ENCODE data around the gene SESN3. TPM values are rescaled to one million over a fixed set of nuclear protein-coding genes. Genes with fewer than 3 reads are reported as not detected.
"Not testable (repeated sequence)": the region's sequence is repeated elsewhere in the genome, so short reads cannot be mapped to it uniquely, and the experiment has no call there.

The SESN3 gene
- total RNA-seq, 1 experiment from 2014 or later, result 12.6 TPM

DNA sequence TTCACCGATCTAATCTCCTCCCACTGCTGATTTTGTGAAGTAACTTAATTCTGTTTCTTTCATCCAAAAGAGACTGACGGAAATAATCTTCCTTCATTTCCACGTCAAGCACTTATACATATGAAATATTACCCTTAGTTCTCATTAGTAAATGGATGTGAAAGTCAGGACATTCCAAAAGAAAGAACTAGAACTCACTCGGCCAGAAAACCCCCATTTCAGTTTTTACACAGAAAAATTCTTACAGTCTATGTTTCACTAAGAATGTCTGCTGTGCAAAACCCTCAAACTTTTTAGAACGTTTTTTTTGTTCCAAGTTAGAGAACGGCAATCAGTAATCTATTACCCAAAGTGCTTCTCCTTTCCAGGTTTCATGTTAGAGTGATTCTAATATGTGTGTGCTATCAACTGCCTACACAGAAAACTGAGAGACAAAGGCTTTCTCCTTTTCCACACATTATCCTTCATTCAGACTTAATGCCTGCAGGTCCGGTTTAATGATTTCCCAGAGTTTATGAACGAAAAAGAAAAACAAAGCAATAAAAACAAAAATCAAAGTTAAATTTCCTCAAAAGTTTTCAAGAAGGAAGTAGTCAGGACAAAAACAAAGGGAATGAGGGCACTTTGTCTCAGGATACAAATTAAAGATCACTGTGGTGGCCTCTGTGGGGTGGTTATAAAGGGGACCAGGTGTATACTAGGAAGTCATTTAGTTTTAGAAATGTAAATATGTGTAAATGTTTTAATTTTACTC, 11.3 kb upstream of the SESN3 start:
- Histone ChIP-seq H3K27me3 (ENCODE audit: control insufficient read depth, insufficient read depth, low read length) (no peaks in the 10 kb centered on the region), H3K4me3 (ENCODE audit: insufficient read depth, low read depth, low read length) (no peak overlapping the region), H3K36me3 (replicated peaks; ENCODE audit: control insufficient read depth, insufficient read depth, low read length) (no peaks in the 10 kb centered on the region)
- no peak for DNase-seq

DNA sequence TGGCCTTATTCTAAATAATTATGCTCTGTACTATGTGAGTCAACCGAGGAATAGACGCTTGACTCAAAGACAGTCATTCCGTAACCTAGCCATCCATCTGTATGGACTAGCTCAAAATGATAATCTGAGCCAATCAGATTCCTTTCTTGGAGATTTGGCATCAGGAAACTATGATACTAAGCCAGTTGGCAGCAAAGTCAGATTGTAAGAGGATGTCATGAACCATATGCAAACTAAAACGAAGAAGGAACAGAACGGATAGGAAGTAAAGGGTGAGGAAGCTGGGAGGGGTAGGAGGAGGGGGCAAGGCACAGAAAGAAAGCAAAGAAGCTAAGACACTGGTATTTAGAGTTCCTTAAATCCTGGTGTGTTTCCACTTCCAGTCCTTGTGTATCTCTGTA, 10.7 kb upstream of the SESN3 start:
- H3K4me3 ChIP-seq (ENCODE audit: insufficient read depth, low read depth, low read length), result no peak overlapping the region
- H3K36me3 ChIP-seq (replicated peaks; ENCODE audit: control insufficient read depth, insufficient read depth, low read length), result no peaks in the 10 kb centered on the region
- H3K27me3 ChIP-seq (ENCODE audit: control insufficient read depth, insufficient read depth, low read length), result no peaks in the 10 kb centered on the region
- no peak for DNase-seq

DNA sequence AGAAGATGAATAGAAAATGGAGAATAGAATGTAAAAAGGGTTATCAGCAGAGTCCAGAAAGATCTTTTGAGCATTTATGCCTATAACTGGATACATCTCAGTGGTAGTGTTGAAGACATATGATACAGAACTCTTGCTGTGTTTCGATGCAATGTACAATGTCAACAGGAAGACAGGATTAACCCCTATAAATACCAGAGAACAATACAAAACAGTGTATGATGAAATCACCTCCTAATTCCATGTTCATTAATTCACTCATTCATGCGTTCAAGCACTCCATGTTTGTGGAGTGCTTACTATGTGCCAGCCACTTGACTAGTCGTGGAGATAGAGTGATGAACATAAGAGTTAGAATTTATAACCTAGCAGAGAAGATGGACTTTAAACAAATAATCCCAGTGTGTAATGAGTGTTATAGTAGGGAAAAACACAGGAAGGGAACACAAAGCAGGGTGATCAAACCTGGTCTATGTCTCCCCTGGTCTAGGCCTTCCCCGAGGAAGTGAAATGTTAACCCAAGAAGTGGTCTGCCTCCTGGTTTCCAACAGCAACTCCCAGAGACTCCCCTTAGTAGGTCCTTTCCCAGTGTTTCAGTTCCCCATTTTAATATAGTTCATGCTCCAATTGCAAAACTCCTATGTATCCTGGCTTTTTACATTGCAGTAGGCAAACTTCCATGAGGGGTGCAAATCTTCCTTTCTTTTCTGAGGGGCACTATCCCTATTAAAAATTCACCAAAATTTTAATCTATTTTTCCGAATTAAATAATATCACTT, 9.1 kb upstream of the SESN3 start:
- no peaks in the 10 kb centered on the region for H3K36me3 ChIP-seq (replicated peaks; ENCODE audit: control insufficient read depth, insufficient read depth, low read length)
- H3K27me3 ChIP-seq (ENCODE audit: control insufficient read depth, insufficient read depth, low read length), result no peaks in the 10 kb centered on the region
- no peak overlapping the region for H3K4me3 ChIP-seq (ENCODE audit: insufficient read depth, low read depth, low read length)
- DNase-seq, result no peak

DNA sequence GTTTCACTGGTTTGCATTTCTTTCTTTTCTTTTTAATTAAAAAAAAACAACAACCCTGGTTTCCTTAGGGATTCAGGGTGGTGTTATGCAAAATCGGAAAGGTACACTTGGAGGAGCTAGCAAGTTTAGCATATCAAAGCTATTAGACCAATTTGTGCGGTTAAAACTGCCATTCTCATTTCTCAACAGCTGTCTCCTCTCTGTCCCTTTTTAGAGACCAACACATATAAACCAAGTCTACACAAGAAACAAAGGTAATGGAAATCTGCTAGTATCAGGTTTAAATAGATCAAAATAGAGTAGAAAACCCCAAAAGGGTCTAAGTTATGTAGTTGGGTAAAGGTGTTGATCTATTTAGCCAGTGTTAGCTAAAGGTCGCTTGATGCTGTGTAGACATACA, 1.7 kb upstream of the SESN3 start:
- Histone ChIP-seq H3K4me3 (ENCODE audit: insufficient read depth, low read depth, low read length) (peak overlapping the region; percentile 53), H3K36me3 (replicated peaks; ENCODE audit: control insufficient read depth, insufficient read depth, low read length) (no peaks in the 10 kb centered on the region), H3K27me3 (ENCODE audit: control insufficient read depth, insufficient read depth, low read length) (peaks cover 19% of the 10 kb centered on the region)
- no peak for DNase-seq

DNA sequence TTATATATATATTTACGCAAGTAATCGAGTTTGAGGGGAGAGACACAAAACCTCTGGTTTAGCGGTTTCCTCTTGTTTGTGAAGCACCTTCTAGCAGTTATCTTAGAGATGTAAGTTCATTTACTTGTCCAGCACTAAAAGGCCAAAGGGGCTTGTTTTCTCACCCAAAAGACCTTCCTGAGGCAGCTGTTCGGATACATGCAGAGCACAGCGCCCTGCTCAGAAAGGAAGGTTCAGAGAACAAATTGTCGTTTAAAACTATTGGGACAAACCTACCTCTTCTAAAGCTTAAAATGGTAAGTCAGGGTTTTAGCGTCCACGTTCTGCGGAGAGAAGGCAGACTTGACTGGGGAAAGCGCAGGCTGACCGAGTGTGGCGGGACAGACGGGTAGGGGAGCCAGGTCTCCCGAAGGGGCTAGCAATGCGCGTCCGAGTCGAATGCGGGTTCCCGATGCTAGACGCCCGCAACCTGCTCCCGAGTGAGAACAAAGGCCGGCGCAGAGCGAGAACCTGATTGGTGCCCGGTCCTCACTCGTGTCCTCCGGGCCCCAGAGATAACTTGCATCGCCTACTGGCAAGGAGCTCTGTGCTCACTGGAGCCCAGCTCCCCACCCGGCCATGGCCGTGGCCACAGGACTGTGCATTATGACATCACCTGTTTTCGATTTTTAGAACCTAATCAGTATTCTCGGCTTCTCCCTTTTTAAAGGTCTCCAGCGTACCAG, 1.0 kb upstream of the SESN3 start:
- Histone ChIP-seq H3K36me3 (replicated peaks; ENCODE audit: control insufficient read depth, insufficient read depth, low read length) (no peaks in the 10 kb centered on the region), H3K4me3 (ENCODE audit: insufficient read depth, low read depth, low read length) (peak overlapping the region; percentile 53), H3K27me3 (ENCODE audit: control insufficient read depth, insufficient read depth, low read length) (peaks cover 19% of the 10 kb centered on the region)
- peak; percentile 47 for DNase-seq

DNA sequence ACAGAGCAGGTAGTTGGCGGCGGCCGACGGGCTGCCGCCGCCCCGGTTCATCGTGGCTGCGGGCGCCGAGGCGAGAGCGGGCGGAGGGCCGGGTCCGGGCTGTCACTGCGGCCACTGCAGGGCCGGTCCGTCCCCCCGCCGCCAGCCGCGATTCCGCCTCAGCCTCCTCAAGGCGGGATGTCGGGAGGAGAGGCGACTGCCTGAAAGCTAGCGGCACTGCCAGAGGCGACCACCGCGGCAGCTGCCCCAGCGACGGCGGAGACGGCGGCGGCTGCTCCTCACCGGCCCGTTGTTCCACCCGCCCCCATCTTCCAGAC, 234 bp downstream of the SESN3 start:
- Histone ChIP-seq H3K36me3 (replicated peaks; ENCODE audit: control insufficient read depth, insufficient read depth, low read length) (no peaks in the 10 kb centered on the region), H3K4me3 (ENCODE audit: insufficient read depth, low read depth, low read length) (peak overlapping the region; percentile 82), H3K27me3 (ENCODE audit: control insufficient read depth, insufficient read depth, low read length) (peaks cover 19% of the 10 kb centered on the region)
- DNase-seq, result no peak

DNA sequence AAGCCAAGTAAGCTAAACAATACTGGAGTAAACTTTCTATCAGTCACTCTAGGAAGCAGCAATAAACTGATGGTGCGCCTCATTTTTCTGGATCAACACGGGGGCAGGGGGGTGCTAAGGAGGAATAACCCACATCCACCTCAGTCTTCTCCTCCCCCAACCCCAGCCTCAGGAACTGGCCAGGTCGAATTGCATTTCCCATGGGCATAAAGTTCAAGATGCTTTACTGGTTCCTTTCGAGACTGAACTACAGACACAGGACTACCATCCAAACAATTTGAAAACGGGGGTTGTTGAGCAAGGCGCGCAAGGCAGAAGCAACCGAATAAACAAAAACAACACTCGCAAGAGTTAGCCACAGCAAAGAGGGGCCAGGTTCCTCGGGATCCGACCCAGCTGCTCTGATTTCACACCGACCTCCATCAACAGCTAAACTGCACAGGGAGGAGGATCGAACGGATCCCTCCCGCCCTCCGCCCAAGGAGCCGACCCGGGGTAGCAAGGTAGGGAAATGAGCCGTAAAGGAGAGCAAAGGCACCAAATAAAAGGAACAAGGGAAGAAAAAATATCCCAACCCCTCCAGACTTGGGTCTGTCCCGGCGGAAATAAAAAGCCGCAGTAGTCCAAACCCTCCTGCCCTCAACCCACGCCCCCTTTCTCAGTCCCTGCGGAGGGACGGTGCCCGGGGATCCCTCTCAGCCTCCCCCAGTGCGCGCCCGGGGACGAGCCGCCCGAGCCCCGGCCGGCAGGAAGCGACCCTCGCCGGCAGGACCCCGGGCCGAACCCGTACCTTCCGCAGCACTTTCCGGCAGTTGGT, 801 bp downstream of the SESN3 start:
- peaks cover 19% of the 10 kb centered on the region for H3K27me3 ChIP-seq (ENCODE audit: control insufficient read depth, insufficient read depth, low read length)
- peak overlapping the region; percentile 82 for H3K4me3 ChIP-seq (ENCODE audit: insufficient read depth, low read depth, low read length)
- H3K36me3 ChIP-seq (replicated peaks; ENCODE audit: control insufficient read depth, insufficient read depth, low read length), result no peaks in the 10 kb centered on the region
- DNase-seq, result peak; percentile 21

DNA sequence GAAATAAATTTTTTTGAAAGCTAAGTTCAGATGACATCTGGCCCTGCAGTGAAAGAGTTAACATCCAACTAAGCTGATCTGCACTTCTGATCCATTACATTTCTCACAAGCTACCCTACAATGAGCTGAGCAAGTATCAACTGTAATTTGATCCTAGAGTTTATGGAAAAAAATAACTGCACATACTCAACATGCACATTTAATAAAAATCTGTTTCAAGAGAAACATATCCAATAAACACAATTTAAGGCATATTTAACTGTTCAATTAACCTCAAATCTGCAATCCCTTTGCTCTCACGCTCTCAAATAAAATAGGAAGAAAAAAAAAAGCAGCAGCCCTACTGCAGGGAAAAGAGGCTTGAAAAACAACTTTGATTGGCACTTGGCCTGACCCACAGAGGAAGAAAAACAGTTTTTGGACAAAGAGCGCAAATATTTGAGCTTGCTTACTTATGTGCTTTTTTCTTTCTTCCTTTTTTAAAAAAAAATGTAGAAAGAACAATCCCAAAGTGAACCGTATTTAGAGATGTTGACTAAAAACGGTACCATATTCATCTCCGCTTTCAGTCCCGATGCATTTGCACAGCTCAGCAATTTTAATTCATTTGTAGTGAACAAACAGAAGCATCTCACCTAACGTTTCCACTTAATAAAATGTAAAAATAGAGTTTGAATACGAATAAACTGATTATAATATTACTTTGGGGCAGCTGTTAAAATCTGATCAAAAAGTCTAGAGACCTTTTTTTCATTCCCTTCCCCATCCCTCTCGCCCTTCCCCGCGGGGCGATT, 1.6 kb downstream of the SESN3 start:
- DNase-seq, result no peak
- H3K27me3 ChIP-seq (ENCODE audit: control insufficient read depth, insufficient read depth, low read length), result peaks cover 14% of the 10 kb centered on the region
- no peaks in the 10 kb centered on the region for H3K36me3 ChIP-seq (replicated peaks; ENCODE audit: control insufficient read depth, insufficient read depth, low read length)
- peak overlapping the region; percentile 82 for H3K4me3 ChIP-seq (ENCODE audit: insufficient read depth, low read depth, low read length)

DNA sequence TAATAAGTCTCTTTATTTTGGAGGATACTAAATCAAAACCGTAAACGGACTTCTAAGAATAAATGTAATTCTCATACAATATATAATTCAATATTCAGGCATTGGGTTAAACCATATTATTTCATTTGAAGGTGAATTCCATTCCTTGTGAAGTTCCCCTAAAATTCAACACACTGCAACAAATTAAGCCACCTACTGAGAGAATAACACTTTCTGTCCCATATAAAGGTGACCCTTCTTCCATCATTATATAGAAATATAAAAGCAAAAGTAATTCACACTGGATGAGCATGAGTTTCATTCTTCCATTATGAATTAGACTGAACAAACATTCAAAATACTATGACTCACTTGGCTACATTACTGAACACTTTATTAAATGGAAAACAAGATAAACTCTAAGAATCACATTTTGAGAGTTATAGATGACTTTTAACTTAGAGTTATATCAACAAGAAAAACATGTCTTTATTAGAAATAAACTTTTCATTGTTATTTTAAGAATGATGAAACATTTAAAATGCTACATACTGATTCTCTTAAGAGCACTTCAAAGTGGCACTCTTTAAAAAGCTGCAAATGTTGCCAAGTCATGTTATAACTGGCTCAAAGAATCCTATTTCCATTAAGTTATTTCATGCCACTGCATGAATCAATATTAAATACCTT, 2.8 kb downstream of the SESN3 start:
- peaks cover 4% of the 10 kb centered on the region for H3K27me3 ChIP-seq (ENCODE audit: control insufficient read depth, insufficient read depth, low read length)
- no peaks in the 10 kb centered on the region for H3K36me3 ChIP-seq (replicated peaks; ENCODE audit: control insufficient read depth, insufficient read depth, low read length)
- no peak for DNase-seq
- H3K4me3 ChIP-seq (ENCODE audit: insufficient read depth, low read depth, low read length), result no peak overlapping the region

DNA sequence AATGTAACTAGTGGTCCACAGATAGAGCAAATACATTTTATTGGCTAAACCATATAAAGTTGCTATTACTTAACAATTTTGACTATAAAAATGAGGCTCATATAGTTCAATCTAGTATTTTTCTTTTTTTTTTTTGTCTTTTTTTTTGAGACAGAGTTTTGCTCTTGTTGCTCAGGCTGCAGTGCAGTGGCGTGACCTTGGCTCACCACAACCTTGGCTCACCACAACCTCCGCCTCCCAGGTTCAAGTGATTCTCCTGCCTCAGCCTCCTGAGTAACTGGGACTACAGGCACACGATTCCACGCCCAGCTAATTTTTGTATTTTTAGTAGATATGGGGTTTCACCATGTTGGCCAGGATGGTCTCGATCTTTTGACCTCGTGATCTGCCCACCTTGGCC, 3.9 kb downstream of the SESN3 start:
- not testable (repeated sequence) for H3K27me3 ChIP-seq (ENCODE audit: control insufficient read depth, insufficient read depth, low read length); DNase-seq; H3K36me3 ChIP-seq (replicated peaks; ENCODE audit: control insufficient read depth, insufficient read depth, low read length); H3K4me3 ChIP-seq (ENCODE audit: insufficient read depth, low read depth, low read length)

DNA sequence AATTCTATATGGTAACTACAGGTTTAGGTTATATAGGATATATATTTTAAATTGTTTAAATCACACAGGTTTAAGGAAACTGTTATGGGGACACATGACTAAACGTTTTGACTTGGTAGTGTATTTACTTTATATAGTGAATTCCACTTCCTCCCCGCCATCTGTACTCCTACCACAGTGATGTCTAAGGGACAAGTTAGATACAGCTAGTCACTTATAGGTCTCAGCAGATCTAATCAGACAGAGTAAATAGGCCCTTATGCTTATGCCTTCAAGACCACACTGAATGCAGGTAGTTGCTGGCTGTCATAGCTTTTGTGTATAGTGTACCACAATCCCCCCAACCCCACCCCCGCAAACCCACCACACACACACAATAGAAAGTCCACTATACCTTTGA, 8.2 kb downstream of the SESN3 start:
- Histone ChIP-seq H3K27me3 (ENCODE audit: control insufficient read depth, insufficient read depth, low read length) (no peaks in the 10 kb centered on the region), H3K36me3 (replicated peaks; ENCODE audit: control insufficient read depth, insufficient read depth, low read length) (no peaks in the 10 kb centered on the region), H3K4me3 (ENCODE audit: insufficient read depth, low read depth, low read length) (no peak overlapping the region)
- no peak for DNase-seq

DNA sequence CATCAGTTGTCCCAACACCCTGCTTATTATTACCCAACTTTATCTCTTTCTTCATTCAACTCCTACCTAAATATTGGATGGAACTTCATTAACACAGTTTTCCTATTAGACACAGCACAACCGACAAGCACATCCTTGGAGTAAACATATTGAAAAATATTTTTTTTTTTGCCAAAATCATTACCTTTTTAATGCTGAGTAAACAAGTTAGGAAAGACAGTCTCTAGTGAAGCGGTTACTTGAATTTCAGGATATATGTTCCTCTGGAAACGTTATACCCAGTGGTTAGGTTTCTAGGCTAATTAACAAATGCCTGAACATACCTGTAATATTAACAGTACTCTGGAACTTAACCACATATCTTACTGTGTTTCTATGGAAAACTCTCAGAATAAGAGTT, 11.4 kb downstream of the SESN3 start:
- no peak for DNase-seq

DNA sequence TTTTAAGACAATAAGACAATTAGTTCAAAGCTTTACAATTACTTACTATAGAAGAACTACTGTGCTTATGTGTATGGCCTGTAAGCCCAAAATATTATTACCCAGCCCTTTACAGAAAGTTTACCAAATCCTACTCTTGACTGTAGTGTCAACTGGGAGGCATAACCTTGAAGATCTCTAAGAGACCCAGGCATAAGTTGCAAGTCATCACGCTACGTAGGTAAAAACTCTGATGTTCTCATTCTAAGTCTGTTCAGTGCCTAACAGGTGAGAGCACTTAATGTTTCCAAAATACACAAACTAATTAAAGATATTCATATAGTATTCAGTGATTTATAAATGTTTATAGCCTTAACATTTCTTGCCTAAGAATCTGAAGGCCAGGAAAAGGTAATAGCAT, 12.9 kb downstream of the SESN3 start:
- no peak overlapping the region for H3K4me3 ChIP-seq (ENCODE audit: insufficient read depth, low read depth, low read length)
- H3K36me3 ChIP-seq (replicated peaks; ENCODE audit: control insufficient read depth, insufficient read depth, low read length), result no peaks in the 10 kb centered on the region
- no peak for DNase-seq
- no peaks in the 10 kb centered on the region for H3K27me3 ChIP-seq (ENCODE audit: control insufficient read depth, insufficient read depth, low read length)

More for the DNA sequence above, 11.4 kb downstream of the SESN3 start:
- H3K4me3 ChIP-seq (ENCODE audit: insufficient read depth, low read depth, low read length), result no peak overlapping the region
- H3K36me3 ChIP-seq (replicated peaks; ENCODE audit: control insufficient read depth, insufficient read depth, low read length), result no peaks in the 10 kb centered on the region
- no peaks in the 10 kb centered on the region for H3K27me3 ChIP-seq (ENCODE audit: control insufficient read depth, insufficient read depth, low read length)
